Epidermal melanocyte (primary cell): ENCODE measurements around the gene GSG1.
"Not testable (repeated sequence)": the region's sequence is repeated elsewhere in the genome, so short reads cannot be mapped to it uniquely, and the experiment has no call there.

Experiments used
- DNase-seq: peaks from one replicate; pipeline ENCODE4 v3.0.0; 2011; ENCODE audit warnings: low spot score; ENCODE audit not compliant: insufficient read length

The GSG1 gene

DNA sequence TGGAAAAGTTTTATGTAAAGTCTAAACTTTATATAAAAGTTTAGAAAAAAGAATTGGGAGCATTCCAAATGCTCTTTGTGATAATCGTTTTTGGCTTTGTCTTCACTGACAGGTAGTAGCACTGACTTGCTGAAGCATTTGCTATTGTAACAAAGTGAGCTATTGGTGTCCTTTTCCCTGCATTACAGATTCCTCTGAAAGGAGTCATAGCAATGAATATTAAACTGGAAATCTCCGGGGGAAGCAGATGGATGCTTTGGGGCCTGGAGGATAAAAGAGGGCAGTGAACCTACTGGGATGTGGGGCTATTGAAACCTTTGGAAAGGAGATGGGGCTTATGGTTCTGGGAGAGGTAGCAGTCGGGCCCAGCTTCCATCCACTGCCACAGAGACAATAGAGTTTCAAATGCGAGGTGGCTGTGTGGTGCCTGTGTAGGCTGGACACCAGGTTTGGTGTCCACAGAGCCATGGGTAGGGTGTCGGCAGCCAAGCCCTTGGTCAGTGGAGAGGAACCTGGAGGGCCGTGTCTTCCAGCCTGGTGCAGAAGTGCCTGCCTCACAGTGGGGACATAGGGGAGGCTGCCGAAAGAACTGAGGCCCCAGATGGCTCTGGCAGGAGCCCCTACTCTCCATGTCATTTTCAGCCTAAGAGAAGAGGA, 10.1 kb downstream of the GSG1 start:
- DNase-seq = no peak

DNA sequence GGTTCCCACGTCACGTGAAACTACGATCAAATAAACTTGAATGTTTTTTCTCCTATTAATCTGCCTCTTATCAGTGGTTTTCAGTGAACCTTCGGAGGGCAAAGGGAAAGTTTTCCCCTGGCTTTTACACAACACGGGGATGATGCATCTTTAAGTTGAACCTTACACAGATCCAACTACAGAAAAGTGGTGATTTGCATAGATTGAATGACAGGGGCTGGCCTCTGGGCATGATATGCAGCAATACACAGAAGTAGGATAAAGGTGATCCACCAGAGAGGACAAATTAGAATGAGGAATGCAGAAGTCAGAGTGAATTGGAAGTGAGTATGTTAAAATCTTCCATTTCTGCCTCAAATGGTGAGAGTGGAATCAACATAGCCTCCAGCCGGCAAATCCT, 11.6 kb downstream of the GSG1 start:
- DNase-seq = no peak

DNA sequence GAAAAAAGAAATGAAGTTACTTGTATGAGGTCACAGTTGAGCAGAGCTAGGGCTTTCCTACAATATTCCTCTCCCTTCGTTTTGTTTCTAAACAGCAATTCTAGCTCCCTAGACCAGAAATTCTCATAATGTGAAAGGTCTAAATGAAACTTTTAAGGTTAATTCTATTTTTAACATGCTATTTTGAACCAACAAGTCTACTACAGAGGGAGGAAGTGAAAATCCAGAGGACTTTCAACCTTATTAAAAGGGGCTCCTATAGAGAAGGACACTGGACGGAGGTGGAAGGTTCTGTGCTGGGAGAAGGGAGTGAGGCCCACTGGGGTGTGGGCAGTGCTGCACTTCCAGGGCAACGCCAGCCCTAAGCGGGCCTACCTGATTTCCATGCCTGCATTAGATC, 13.4 kb downstream of the GSG1 start:
- DNase-seq = no peak

DNA sequence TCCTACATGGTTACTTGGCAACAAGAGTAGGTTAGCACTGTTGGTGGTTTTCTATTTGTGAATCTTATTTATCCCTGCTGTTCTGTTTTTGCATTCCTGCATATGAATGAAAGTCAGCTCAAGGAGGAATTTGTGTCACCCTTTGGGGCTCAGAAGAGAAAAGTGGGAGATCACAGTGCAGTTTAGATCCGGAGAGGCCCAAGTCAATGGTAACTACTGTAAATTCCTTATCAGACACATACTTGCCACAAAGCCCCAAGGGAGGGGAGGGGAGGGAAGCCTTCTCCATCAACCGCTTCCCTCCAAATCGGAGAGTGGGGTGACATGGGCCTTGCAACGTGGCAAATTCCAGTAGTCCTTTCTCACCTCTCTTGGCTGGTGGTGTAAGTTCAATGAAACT, 15.0 kb downstream of the GSG1 start:
- no peak for DNase-seq

DNA sequence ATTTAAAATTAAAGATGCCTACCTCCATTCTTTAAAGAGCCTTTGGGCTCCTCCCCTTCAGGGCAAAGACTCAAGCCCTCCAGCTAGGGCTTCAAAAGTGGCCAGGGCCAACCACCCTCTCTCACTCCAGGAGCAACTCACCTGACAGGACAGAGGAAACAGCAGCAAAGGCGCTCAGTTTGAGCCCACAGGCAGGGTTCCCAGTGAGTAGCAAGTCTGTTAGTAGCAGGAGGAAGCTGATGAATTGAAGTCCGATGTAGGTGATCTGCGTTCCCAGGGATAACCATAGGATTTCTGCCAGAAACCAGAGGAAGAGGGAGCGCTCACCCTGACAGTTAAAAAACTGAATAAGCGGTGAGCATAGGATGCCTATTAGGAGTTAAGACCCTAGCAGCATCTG, 15.7 kb downstream of the GSG1 start:
- DNase-seq = no peak

DNA sequence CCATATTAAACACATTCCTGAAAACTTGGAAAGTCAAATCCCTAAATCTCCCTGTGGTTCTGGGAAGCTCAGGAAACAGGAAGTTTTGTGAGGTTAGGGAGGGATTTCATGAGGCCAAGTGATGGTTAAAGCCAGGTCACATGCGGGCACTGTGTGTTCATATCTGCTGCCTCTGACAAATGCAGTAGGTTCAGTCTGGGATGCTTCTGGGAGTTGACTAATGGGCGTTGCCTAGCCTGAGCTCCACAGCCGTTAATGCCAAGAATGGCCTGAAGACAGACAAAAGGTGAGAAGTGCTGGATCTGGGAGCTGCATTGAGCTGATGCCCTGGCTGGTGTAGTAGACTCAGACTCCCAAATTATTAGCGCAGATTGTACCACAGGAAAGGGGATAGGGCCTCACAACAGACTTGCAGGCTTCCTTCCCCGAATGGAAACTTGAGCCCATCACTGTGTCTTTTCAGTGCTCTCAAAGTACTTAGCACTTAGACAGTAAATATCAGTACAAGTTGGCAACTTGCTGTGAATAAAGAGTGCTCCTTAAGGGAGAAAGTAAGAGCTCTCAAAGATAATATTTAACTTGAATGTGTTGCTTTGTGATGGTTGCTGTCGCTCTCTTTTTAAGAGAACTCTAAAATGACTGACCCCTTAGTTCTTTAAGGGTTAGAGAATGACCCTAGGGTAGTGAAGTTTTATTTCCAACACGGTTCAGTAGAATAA, 17.3 kb downstream of the GSG1 start:
- DNase-seq = no peak

GRCh38 chr12:13084898-13085640, 18.4 kb downstream of the GSG1 start:
- no peak for DNase-seq

DNA sequence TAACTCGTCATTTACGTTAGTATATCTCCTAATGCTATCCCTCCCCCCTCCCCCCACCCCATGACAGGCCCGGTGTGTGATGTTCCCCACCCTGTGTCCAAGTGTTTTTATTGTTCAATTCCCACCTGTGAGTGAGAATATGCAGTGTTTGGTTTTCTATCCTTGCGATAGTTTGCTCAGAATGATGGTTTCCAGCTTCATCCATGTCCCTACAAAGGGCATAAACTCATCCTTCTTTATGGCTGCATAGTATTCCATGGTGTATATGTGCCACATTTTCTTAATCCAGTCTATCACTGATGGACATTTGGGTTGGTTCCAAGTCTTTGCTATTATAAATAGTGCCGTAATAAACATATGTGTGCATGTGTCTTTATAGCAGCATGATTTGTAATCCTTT, 19.8 kb downstream of the GSG1 start:
- DNase-seq = not testable (repeated sequence)

DNA sequence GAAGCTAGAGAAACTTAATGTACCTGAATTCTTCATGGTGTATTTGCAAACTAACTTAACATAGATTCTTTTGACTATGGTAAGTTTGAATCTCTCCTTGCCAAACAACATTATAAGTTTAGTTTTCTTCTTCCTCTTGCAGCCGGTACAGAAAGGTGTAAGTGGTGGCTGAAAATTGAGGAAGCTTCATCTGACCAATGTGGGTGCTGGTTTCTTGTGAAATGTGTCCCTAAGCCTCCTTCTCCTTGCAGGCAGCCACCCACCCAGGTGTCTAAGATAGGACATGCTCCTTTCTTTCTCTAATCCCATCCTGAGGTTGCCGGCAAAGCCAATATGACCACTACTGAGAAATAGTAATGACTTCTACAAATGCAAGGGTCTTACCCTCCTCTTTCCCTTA, 20.6 kb downstream of the GSG1 start:
- no peak for DNase-seq

- DNase-seq = no peak
These were observed 23.2 kb downstream of the GSG1 start for GRCh38 chr12:13080266-13080665.

DNA sequence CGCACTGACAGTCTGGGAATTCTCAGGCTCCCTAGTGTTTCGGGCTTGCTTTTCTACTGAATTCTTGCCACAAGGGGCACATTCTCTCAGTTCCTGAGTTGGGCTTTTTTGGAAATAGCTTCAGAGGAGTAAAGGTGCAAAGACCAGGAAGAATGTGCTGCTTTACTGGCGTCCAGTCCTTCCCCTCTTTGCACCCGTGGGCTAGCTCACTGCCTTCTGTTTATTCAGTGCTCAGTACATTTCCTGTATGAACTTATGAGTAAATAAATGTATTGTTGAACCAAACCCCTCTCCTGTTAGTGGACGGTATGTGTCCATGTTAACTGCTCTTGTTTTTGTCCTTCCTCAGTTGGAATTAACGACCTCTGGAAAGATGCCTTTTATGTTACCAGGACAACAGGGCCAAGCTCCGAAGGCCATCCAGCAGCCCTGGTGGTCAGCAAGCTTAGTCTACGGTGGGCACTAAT, 24.0 kb downstream of the GSG1 start:
- no peak for DNase-seq

- DNase-seq = no peak
These were observed 27.5 kb downstream of the GSG1 start for GRCh38 chr12:13075786-13076570.

DNA sequence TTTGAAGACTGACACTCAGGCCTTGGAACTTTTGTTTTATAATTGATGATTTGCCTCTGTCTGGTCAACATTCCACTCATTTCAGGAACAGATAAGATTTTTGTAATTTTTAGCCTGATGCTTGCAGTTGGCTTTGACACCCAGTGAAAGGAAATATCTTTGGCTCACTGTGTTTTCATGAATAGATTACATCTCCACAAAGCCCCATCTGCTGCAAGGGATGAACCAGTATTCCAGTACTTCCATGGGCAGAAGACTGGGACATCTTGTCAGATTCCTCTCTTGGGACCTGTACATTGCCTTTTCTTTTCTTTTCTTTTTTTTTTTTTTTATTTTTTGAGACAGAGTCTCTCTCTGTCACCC, 28.4 kb downstream of the GSG1 start:
- no peak for DNase-seq

- DNase-seq = no peak
These were observed 28.9 kb downstream of the GSG1 start for GRCh38 chr12:13074396-13075117.

- no peak for DNase-seq
These were observed 30.3 kb downstream of the GSG1 start for GRCh38 chr12:13073173-13073572.

- no peak for DNase-seq
These were observed 31.9 kb downstream of the GSG1 start for GRCh38 chr12:13071305-13072280.

GRCh38 chr12:13069380-13069779, 34.1 kb downstream of the GSG1 start:
- DNase-seq = no peak

GRCh38 chr12:13067322-13067721, 36.1 kb downstream of the GSG1 start:
- DNase-seq = no peak

DNA sequence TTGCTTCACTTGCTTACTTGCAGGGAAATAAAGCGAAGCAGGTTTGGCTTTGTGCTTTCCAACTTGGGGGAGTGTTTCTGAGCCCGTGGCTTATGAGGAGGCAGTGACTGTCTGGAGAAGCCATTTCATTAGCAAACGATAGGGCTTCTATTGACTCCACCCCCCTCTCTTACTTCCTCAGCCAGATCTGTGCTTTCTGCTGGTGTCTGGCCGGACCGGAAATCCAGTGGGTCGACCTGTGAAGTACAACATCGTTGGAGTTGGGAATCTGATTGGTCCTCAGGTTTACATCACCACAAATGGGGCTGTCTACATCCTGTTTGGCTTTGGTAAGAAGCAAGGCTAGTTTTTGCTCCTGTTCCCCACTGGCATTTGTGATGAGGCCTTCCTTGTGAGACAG, 37.0 kb downstream of the GSG1 start:
- DNase-seq = no peak

DNA sequence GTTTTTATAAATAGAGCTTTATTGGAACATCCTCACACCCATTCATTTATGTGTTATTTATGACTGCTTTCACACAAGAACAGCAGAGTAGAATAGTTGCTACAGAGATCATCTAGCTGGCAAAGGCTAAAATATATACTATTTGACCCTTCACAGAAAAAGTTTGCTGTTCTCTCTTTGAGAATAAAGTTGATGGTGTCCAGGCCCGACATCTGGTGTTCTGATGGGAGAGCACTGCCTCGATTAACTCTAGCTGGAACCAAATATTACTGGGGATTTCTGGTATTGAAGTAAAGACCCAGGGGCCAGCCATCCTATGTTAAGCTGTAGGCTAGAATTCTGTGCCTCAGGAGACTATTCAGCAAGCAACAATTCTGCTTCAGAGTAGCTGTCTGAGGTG, 37.5 kb downstream of the GSG1 start:
- DNase-seq = no peak
